Central memory CD8-positive, alpha-beta T cell (primary cell): ENCODE measurements around the gene DCUN1D4.

ENCODE experiments used
- ATAC-seq: fragments of 150-1000 bp; cut with Tn5 transposase; replicated peaks from 2 replicates; pipeline ENCODE4 v1.10.0; 2022; ENCODE audit warnings: mild to moderate bottlenecking, moderate FRiP score, moderate number of reproducible peaks; ENCODE audit not compliant: poor library complexity, severe bottlenecking; ENCODE audit errors: extremely low read depth
- DNase-seq, 2 donors: peaks; one replicate each; pipeline ENCODE4 v3.0.0; 2021; ENCODE audit warnings: low spot score in 2 of 2
- H3K27ac Mint-ChIP-seq: one replicate; pipeline ENCODE4 v1.8.0; 2022; ENCODE audit warnings: low read depth, mild to moderate bottlenecking, moderate library complexity, mixed read lengths
- H3K27me3 Mint-ChIP-seq: one replicate; pipeline ENCODE4 v1.8.0; 2022; ENCODE audit warnings: mixed read lengths
- H3K36me3 Mint-ChIP-seq: one replicate; pipeline ENCODE4 v1.8.0; 2022; ENCODE audit warnings: mild to moderate bottlenecking, moderate library complexity, mixed read lengths; ENCODE audit not compliant: insufficient read depth
- H3K4me1 Mint-ChIP-seq: one replicate; pipeline ENCODE4 v1.8.0; 2022; ENCODE audit warnings: mixed read lengths
- H3K4me3 Mint-ChIP-seq: one replicate; pipeline ENCODE4 v1.8.0; 2022; ENCODE audit warnings: mild to moderate bottlenecking, moderate library complexity, mixed read lengths
- H3K9me3 Mint-ChIP-seq: one replicate; pipeline ENCODE4 v1.8.0; 2022; ENCODE audit warnings: mixed read lengths

DCUN1D4 gene

DNA sequence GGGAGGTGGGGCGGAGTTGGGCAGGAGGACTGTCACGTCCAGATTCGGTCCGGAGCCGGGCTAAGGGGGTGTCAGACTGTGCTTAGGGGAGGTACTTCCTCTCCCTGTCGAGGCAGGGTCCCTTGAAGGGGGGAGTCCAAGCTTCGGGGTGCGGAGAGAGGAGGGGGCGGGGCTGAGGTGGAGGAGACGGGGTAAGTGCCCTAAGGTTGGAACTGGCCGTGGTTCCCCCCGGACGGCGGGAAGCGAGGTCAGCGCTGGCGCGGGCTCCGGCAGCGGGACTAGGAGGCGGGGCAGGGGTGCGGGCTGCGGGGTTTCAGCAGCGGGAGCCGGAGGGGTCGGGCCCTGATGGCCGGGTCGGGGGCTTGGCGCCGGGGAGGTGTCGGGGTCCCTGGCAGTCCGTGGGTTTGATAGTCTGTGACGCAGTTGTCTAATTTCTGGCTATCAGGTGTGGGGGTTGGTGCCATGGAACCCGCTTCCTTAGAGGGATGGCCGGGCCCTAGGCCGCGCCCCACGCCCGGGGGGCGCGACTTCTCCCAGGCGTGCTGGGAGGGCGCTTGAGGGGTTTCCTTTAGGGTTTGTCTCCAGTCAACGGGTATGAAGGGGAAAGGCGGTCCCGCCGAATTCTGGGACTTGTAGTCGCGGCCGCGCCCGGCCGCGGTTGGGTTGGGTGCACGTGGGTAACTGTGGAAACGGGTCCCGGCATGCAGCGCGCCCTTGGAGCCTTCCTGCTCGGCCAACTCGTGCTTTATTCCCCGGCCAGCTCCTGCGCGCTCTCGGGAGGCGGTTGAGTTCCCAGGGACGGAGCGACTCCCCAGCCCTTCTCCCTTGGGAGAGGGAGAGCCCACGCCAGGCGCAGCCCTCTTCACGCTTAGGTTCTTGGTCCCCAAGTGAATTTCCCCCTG lies 1.5 kb downstream of the DCUN1D4 start:
- Mint-ChIP-seq H3K27me3 (no peaks in the 10 kb centered on the region), H3K4me3 (peak overlapping the region; percentile 98), H3K4me1 (peaks cover 25% of the 10 kb centered on the region), H3K27ac (peak overlapping the region; percentile 98), H3K36me3 (peaks cover 6% of the 10 kb centered on the region), H3K9me3 (no peaks in the 10 kb centered on the region)
- DNase-seq (peak; percentile 56 to 58), ATAC-seq (peak; percentile 37)

DNA sequence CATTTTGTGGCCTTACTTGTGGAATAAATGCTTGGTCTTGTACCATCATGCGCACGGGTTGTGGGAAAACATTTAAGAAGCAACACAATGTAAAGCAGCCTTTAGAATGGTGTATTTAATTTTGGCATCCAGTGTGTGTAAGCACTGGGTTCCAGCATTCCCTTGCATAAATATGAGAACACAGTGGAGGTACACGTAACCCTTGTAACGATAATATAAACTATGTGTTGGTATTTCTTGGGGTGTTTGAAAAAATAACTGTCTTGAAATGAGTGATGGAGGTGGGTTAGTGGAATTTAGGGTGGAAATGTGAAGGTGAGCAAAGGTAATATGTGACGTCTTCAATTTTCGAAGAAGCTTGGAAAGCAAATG lies 2.1 kb downstream of the DCUN1D4 start:
- Mint-ChIP-seq H3K4me3 (peak overlapping the region; percentile 98), H3K4me1 (peaks cover 27% of the 10 kb centered on the region), H3K27me3 (no peaks in the 10 kb centered on the region), H3K9me3 (no peaks in the 10 kb centered on the region), H3K36me3 (peaks cover 6% of the 10 kb centered on the region), H3K27ac (no peak overlapping the region)
- DNase-seq (no peak), ATAC-seq (no peak)

DNA sequence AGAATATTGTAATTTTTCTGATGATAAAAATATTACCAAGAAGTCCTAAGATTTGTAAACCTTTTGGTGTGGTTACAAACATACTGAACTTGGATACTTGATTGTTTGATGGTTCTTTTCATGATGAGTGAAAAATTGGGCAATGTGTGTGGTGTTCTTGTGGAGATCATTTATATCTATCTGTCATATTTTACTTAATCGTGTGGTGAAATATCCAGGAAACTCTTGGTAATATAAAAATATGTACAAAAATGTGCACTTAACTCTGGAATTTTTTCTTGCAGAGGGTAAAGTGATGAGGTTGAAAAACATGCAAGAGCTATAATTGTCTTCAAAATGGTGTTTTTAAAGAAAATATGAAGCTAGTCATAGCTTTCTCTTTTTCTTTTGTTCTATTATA lies 2.8 kb downstream of the DCUN1D4 start:
- DNase-seq = no peak
- H3K4me3 Mint-ChIP-seq = no peak overlapping the region
- no peak for ATAC-seq
- H3K27me3 Mint-ChIP-seq = no peaks in the 10 kb centered on the region
- peaks cover 34% of the 10 kb centered on the region for H3K4me1 Mint-ChIP-seq
- no peak overlapping the region for H3K27ac Mint-ChIP-seq
- H3K36me3 Mint-ChIP-seq = peaks cover 6% of the 10 kb centered on the region
- H3K9me3 Mint-ChIP-seq = no peaks in the 10 kb centered on the region

DNA sequence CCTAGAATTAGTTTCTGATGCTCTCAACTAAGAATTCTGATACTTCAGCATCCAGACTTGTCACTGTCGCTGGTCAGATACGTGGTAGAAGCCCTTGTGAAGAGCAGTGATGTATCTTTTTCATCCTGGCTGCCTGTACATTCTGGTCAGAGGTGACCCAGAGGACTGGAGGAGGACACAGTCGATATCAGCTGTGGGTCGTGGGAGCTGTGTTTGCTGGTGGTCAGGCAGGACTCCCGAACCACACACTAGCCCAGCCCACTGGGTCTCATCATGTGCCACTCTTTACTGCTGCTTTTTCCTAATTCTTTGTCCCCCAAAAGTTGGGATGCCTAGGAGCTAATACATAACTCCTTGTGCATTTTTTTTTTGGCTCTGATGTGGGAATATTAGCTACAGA lies 6.5 kb downstream of the DCUN1D4 start:
- Mint-ChIP-seq H3K4me1 (peaks cover 50% of the 10 kb centered on the region), H3K9me3 (no peaks in the 10 kb centered on the region), H3K4me3 (no peak overlapping the region), H3K27me3 (no peaks in the 10 kb centered on the region), H3K36me3 (peaks cover 5% of the 10 kb centered on the region), H3K27ac (no peak overlapping the region)
- ATAC-seq (no peak), DNase-seq (no peak)

DNA sequence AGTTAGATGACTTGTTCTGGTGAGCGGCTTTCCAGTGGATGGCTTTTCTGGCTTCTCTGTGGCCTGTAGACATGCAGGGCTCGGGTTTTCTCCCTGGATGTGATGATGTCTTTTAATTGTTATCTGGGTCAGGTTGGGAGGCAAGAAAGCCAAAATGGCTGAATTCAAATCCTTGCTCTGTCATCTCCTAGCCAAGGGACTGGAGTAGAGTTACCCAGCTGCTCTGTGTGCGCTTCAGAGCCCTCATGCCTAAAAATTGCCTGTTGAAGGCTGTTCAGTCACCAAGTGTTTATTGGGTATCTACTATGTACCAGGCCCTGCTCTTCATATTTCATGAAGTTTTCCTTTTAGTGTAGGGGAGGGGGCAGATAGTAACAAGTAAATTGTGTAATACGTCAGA lies 7.3 kb downstream of the DCUN1D4 start:
- no peak overlapping the region for H3K27ac Mint-ChIP-seq
- no peaks in the 10 kb centered on the region for H3K27me3 Mint-ChIP-seq
- H3K4me3 Mint-ChIP-seq = no peak overlapping the region
- peaks cover 3% of the 10 kb centered on the region for H3K36me3 Mint-ChIP-seq
- DNase-seq (no peak), ATAC-seq (no peak)
- H3K4me1 Mint-ChIP-seq = peaks cover 57% of the 10 kb centered on the region
- H3K9me3 Mint-ChIP-seq = no peaks in the 10 kb centered on the region

DNA sequence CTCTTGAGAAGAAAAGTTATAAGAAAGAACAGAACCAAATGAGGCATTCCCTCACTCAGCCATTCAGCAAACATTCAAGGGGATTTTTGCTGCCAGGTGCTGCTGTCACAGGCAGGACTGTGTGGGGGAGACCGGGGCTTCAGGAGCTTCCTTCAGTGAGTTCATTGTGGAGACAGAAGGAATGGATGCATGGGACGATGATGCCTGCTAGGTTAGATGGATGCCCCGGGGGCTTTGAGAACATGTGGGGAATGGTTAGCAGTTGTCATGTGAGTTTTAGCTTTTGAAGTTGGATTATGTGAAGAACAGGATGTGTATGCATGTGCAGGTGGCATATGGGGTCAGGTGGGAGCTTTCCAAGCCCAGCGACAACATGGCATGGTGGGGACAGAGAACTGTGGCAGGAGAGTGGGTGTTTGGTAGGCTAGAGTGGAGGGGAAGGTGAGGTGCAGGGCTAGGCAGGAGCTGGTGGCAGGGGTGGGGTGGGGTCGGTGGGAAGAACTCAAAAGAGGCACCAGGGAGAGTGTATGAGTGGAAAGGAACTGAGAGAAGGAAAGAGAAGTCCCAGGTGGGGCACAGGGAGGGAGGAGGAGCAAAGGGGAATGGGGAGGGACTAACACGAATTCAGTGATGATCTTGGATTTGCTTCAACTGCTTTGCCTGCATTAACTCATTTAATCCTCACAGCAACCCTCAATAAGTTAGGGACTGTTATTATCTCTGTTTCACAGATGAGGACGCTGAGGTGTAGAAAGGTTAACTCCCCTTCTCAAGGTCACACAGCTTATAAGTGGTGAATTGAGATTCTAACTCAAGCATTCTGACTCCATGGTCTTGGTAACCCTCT lies 8.4 kb downstream of the DCUN1D4 start:
- Mint-ChIP-seq H3K9me3 (no peaks in the 10 kb centered on the region), H3K4me3 (no peak overlapping the region), H3K4me1 (peaks cover 59% of the 10 kb centered on the region), H3K27ac (no peak overlapping the region), H3K27me3 (no peaks in the 10 kb centered on the region), H3K36me3 (peaks cover 5% of the 10 kb centered on the region)
- ATAC-seq (no peak), DNase-seq (no peak)

DNA sequence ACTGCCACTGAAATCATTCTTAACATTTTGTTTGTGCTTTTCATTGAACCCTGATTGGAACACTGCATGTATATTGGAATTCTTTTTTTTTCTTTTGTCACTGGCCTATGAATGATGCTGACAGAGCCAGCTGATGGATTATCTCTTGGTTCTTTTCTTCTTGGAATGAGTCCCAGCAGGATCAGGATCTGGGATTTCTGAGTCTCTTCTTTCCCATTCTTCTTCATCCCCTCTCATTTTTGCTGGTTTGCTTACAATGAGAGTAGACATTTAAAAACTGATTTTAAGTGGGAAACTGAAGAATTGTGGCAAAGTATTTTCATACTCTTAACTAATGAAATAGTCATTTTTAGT lies 9.0 kb downstream of the DCUN1D4 start:
- ATAC-seq (no peak), DNase-seq (no peak)
- Mint-ChIP-seq H3K4me3 (no peak overlapping the region), H3K27me3 (no peaks in the 10 kb centered on the region), H3K9me3 (no peaks in the 10 kb centered on the region), H3K27ac (no peak overlapping the region), H3K4me1 (peaks cover 61% of the 10 kb centered on the region), H3K36me3 (peaks cover 5% of the 10 kb centered on the region)

DNA sequence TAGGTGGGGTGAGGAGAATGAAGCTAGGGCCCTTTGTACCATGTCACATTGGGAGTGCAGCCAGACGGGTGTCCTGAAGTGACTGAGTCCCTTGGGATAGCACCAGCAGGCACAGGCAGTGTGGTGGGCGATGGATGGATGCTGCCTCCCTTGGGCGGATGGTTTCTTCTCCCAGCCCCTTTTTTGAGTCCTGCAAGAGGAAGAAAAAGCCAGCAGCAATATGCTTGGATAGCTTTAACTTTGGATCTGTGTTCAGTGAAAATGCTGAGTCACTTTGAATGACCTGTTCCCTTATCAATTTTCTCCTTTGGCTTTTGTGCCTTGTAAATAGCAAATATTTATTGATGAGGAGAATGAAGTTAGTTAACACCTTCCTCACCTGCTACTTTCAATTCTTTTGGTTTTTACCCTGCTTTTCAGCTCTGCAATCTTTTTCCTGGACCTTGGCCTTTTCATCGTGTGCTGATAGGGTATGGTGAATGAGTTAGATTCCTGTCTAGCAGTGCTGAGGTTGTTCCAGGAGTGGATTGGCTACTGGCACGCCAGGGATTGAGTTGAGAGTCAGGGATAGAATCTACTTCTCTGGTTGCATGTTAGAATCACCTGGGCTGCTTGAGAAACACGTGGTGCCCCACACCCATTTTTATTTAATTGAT lies 10.2 kb downstream of the DCUN1D4 start:
- Mint-ChIP-seq H3K4me3 (no peak overlapping the region), H3K36me3 (peaks cover 7% of the 10 kb centered on the region), H3K27ac (no peak overlapping the region), H3K9me3 (no peaks in the 10 kb centered on the region), H3K4me1 (peaks cover 64% of the 10 kb centered on the region), H3K27me3 (no peaks in the 10 kb centered on the region)
- DNase-seq (no peak), ATAC-seq (no peak)

DNA sequence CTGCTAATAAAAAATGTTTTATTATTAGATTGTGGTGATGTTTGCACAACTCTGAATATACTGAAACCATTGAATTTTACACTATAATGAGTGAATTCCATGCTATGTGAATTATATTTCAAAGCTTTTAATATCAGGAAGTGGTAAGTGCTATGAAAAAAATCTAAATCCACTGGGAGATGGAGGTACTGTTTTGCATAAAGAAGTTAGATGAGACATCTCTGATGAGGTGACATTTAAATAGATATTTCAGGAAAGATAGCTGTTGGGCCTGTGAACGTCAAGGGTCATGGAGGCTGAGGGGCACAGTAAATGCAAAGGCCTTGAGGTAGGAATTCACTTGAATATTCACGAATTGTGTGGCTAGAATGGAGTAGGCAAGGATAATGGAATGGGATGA lies 12.3 kb downstream of the DCUN1D4 start:
- Mint-ChIP-seq H3K9me3 (no peaks in the 10 kb centered on the region), H3K4me3 (no peak overlapping the region), H3K27me3 (no peaks in the 10 kb centered on the region), H3K27ac (peak overlapping the region; percentile 4), H3K36me3 (peaks cover 7% of the 10 kb centered on the region), H3K4me1 (peaks cover 66% of the 10 kb centered on the region)
- ATAC-seq (no peak), DNase-seq (no peak)

DNA sequence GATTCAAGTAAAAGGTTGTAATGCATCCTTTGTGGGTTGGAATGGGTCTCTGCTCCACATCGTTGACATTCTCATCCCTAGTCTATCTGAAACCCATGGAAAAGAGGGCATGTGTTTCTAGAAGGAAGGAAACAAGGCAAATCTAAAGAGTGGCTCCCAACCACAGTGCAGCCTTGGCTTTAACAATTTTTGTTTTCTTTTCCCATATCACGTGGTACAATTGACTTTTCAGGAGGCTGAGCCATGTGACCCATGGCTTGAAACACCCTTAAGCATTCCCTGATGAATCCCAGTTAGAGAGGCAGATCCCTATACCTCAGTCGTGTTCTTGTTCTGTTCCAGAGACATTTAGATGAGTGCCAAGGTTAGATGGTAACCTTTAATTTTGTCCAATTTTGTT lies 12.8 kb downstream of the DCUN1D4 start:
- H3K4me1 Mint-ChIP-seq = peaks cover 61% of the 10 kb centered on the region
- no peaks in the 10 kb centered on the region for H3K27me3 Mint-ChIP-seq
- DNase-seq = no peak
- H3K36me3 Mint-ChIP-seq = peaks cover 7% of the 10 kb centered on the region
- no peak for ATAC-seq
- no peak overlapping the region for H3K4me3 Mint-ChIP-seq
- H3K27ac Mint-ChIP-seq = no peak overlapping the region
- H3K9me3 Mint-ChIP-seq = no peaks in the 10 kb centered on the region

DNA sequence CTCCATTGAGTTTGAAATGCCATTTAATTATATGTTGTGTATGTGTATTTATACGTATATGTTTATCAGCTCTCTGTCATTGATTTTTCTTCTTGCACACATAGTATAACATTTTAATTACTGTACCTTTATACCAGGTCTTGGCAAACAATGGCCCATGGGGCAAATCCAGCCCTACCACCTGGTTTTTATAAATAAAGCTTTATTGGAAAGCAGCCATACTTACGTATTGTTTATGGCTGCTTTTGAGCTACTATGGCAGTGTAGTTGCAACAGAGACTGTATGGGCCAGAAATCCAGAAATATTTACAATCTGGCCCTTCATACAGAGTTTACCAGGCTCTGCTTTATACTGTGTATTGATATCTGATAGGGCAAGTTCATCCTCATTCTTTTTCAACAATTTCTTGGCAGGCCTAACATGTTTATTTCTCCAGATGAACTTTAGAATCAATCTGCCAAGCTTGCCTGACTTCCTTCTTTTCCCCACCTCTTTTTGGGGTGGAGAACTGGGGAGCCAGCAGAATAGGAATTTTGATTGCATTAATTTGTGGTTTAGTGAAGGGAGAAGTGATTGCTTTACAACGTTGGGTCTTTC lies 15.8 kb downstream of the DCUN1D4 start:
- Mint-ChIP-seq H3K27me3 (no peaks in the 10 kb centered on the region), H3K4me3 (no peak overlapping the region), H3K27ac (no peak overlapping the region), H3K36me3 (peaks cover 9% of the 10 kb centered on the region), H3K4me1 (peaks cover 47% of the 10 kb centered on the region), H3K9me3 (no peaks in the 10 kb centered on the region)
- ATAC-seq = no peak
- no peak for DNase-seq

DNA sequence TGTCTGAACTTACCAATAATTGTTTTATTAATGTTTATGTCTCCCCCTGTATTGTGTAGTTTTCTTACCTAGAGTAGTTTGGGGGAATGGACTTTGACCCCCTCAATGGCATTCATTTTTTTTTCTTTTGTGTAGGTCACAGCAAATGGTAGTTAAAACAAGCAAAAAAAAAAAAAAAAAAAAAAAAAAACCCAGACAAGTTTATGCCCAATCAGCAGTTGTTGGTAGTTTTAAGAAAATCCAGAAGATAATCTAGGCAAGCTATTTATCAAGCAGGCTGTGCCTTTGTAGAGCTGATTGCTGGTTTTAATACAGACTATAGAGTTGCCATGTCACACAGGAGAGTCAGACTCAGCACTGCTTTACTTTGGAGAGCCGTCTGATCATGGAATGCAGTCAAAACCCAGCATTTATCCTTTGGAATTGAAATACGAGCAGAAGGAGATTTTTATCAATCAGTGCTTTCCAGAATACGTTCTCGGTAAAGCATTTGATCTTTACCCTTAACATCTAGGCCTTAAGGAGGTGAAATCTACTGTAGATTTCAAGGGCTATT lies 16.6 kb downstream of the DCUN1D4 start:
- H3K36me3 Mint-ChIP-seq = peaks cover 9% of the 10 kb centered on the region
- DNase-seq = no peak
- peaks cover 43% of the 10 kb centered on the region for H3K4me1 Mint-ChIP-seq
- H3K4me3 Mint-ChIP-seq = no peak overlapping the region
- no peak for ATAC-seq
- H3K27me3 Mint-ChIP-seq = no peaks in the 10 kb centered on the region
- H3K9me3 Mint-ChIP-seq = no peaks in the 10 kb centered on the region
- H3K27ac Mint-ChIP-seq = no peak overlapping the region
